IPS DF 19.7 (cell line): ENCODE measurements around the gene SELENOI.
"Not testable (repeated sequence)": the region's sequence is repeated elsewhere in the genome, so short reads cannot be mapped to it uniquely, and the experiment has no call there.

Source experiments
- DNase-seq: peaks from one replicate; pipeline ENCODE4 v3.0.0-alpha.2; 2013; ENCODE audit warnings: low read depth, low spot score

Gene SELENOI

GRCh38 chr2:26356111-26356510, 10.2 kb downstream of the SELENOI start:
- no peak for DNase-seq

- DNase-seq: no peak
Measured at GRCh38 chr2:26356771-26357170, 10.8 kb downstream of the SELENOI start.

DNA sequence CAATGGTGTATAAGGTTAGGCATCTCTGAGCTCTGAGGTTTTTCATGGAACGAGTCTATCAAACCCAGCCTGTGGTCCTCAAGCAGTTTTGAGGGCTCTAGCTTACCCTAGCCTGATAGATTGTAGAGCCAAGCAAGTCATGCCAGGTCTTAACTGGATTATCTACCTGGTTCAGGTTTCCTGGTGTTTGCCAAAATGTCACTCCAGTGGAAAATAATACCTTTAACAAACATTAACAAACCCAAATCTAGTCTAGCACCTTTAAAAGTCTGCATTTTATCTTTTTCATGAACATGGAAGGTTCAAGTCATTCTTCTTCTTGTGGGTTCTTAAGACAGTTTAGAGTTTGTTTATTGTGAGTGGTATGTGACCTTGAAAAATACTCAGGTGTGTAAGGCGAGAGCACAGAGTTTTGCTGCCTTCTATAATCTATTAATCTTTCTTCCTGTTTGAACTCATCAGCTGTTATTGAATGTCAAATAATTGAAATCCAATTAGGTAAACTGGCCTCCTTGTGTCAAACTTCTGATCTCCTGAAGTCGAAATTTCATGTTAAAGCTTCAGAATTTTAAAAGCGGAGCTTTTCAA, 14.0 kb downstream of the SELENOI start:
- DNase-seq: no peak

- no peak for DNase-seq
Measured at GRCh38 chr2:26363323-26363722, 17.4 kb downstream of the SELENOI start.

DNA sequence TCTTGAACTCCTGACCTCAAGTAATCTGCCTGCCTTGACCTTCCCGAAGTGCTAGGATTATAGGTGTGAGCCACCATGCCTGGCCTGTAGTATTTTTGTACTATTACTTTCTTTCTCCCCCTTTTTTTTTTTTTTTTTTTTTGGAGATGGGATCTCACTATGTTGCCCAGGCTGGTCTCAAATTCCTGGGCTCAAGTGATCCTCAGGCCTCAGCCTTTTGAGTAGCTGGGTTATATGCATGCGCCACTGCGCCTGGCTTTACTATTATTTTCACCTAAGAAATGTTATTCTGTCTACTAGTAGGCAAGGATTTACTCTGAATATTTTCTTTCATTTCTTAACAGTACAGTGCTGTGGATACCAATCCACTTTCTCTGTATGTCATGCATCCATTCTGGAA, 18.0 kb downstream of the SELENOI start:
- no peak for DNase-seq

DNA sequence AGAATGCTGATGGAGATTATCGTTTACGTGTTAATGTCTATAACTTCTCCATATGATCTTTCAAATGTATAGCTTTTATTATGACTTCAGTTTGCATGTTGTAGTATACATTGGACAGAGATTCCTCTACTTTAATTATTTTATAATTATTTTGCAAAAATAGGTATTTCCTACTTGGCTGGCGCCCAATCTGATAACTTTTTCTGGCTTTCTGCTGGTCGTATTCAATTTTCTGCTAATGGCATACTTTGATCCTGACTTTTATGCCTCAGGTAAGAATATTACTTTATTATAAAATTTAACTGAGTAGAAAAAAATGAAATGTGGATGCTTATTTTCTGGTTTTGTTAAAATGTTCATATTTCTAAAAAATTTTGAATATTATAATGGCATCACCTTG, 18.7 kb downstream of the SELENOI start:
- DNase-seq: no peak

- no peak for DNase-seq
Measured at GRCh38 chr2:26366957-26367356, 21.0 kb downstream of the SELENOI start.

- not testable (repeated sequence) for DNase-seq
Measured at GRCh38 chr2:26369664-26370063, 23.7 kb downstream of the SELENOI start.

GRCh38 chr2:26370909-26371308, 25.0 kb downstream of the SELENOI start:
- DNase-seq: not testable (repeated sequence)

DNA sequence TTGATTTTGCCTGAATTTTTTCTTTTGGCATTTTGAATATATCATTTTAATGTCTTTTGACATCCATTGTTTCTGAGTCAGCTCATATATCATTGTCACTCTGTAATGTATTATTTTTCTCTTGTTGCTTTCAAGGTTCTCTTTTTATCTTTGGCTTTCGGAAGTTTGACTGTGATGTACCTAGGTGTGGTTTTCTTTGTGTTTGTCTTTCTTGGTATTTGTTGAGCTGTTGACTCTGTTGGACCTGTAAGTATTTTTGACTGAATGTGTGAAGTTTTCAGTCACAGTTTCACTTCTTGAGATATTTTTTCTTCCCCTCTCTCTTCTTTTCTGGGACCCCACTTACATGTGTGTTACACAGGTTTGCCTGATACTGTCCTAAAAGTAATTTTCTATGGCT, 30.9 kb downstream of the SELENOI start:
- DNase-seq: no peak

DNA sequence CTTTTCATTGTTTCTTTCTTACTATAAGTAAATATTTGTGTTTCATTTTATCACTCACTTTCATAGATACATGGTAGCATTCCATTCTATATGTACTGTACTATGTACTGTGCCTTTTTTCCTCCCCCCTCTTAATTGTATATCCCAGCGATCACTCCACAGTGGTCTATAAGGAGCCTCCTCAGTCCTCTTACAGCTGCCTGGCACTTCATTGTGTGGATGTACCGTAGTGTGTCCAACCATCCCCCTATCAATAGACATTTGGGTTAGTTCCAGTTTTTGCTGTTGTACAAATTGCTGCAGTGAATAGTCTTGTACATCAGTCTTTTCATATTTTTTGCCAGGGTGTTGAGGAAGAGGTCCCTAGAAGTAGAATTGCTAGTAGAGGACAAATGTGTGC, 34.3 kb downstream of the SELENOI start:
- DNase-seq: no peak

- no peak for DNase-seq
Measured at GRCh38 chr2:26382564-26382963, 36.6 kb downstream of the SELENOI start.

DNA sequence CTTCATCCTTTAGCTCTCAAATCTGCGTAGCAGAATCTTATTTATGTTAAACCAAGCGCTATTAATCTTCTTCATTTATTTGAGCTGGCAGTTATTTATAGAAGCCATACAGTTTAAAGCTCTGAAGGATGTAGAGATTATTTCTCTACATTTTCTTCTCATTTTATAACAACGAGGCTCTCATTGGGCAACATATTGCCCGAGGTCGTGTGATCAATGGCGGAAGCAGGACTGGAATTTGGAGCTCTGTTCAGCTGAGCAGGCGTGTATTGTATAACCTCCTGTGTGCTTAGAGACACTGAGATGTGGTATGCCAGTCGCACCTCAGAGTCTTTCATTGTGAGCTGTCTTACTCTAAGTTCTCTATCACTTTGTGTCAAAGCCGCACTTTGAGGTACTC, 38.2 kb downstream of the SELENOI start:
- no peak for DNase-seq

DNA sequence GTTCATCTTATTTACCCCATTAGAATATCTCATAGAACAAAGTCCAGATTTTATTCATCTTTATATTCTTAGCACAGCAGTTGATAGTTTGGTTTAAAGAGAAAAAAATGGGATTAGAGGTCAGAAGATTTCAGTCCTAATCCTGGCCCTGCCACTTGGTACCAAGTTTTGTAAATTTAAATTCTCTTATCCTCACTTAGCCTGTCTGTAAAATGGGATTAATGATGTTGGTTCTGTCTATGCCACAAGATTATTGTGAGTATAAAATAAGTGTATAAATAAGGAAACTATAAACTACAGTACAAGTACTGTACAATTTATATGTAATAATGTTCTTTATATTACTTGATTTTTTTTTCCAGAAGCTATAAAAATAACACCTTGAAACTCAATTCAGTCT, 38.7 kb downstream of the SELENOI start:
- DNase-seq: no peak

- DNase-seq: no peak
Measured at GRCh38 chr2:26387189-26387588, 41.2 kb downstream of the SELENOI start.

DNA sequence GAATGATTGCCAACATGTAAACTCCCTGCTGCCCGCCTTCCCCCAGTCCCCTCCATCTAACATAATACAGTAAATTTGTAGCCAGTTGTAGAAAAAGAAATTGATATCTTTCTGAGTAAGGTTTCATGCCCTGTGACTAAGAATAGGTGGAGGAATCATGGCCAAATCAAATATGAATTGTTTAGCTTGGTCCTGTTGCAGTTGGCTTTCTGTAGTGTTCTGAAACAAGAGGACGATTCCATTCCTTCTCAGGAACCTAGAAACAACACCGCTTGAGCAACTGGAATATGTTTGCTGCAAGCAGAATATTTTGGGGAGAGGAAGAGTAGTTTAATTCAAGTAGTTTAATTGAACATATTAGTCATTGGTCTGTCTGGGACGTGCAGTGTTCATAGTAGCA, 48.8 kb downstream of the SELENOI start:
- DNase-seq: no peak

- no peak for DNase-seq
Measured at GRCh38 chr2:26395394-26395793, 49.5 kb downstream of the SELENOI start.

- DNase-seq: no peak
Measured at GRCh38 chr2:26396734-26397298, 50.9 kb downstream of the SELENOI start.

- DNase-seq: no peak
Measured at GRCh38 chr2:26399771-26400376, 53.9 kb downstream of the SELENOI start.

- DNase-seq: no peak
Measured at GRCh38 chr2:26400723-26401122, 54.8 kb downstream of the SELENOI start.

GRCh38 chr2:26401739-26402541, 56.0 kb downstream of the SELENOI start, which contains the start of gene DRC1:
Gene DRC1, plus strand, starts transcription at chr2:26401920. Its CDS starts 70 bp downstream, at chr2:26401990.
- DNase-seq: peak; percentile 48

- no peak for DNase-seq
Measured at GRCh38 chr2:26407526-26407925, 61.6 kb downstream of the SELENOI start.

DNA sequence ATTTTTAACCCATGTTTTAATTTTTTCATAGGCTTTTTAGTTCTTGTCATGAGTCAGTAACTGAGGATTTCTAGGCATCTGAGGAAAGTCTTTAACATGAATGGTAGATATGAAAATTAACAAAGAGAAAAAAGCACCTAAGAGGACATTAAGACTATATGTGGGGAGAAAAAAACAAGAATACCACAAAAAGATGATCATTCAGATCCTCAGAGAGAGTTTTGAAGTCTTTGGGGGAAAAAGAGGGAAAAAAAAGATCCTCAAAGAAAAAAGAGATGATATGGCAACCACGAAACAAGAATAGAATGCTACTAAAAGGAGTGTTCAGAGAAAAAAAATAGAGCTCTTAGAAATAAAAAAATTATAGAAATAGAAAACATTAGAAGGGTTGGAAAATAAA, 63.8 kb downstream of the SELENOI start:
- no peak for DNase-seq
